H9 (cell line): ENCODE data around the gene SNAI1. TPM values are rescaled to one million over a fixed set of nuclear protein-coding genes. Genes with fewer than 3 reads are reported as not detected.
A peak's percentile ranks its signal among the peaks of the same experiment; 100 is the strongest.

Experiments
- DNase-seq: peaks from one replicate; pipeline ENCODE4 v3.0.0-alpha.2; 2017
- H2AFZ ChIP-seq: one replicate; pipeline ENCODE4 v1.6.1; 2013; ENCODE audit warnings: mild to moderate bottlenecking, low read length, control low read depth, moderate library complexity
- H2AK5ac ChIP-seq: 2 replicates; pipeline ENCODE4 v1.6.1; 2013; ENCODE audit warnings: low read length, control low read depth, mixed read lengths; ENCODE audit not compliant: insufficient read length
- H2BK120ac ChIP-seq: one replicate; pipeline ENCODE4 v1.6.1; 2013; ENCODE audit warnings: low read depth, mild to moderate bottlenecking, low read length, control low read depth, inconsistent platforms; ENCODE audit not compliant: poor library complexity, severe bottlenecking
- H2BK12ac ChIP-seq: 2 replicates; pipeline ENCODE4 v1.6.1; 2013; ENCODE audit warnings: low read length, control low read depth, mixed read lengths, low read depth; ENCODE audit not compliant: insufficient read length
- H2BK15ac ChIP-seq: 2 replicates; pipeline ENCODE4 v1.6.1; 2013; ENCODE audit warnings: low read depth, low read length, control low read depth
- H2BK20ac ChIP-seq: one replicate; pipeline ENCODE4 v1.6.1; 2013; ENCODE audit warnings: low read depth, mild to moderate bottlenecking, low read length, control low read depth, inconsistent platforms; ENCODE audit not compliant: poor library complexity, severe bottlenecking
- H2BK5ac ChIP-seq: 2 replicates; pipeline ENCODE4 v1.6.1; 2013; ENCODE audit warnings: low read length, control low read depth, mixed read lengths; ENCODE audit not compliant: insufficient read length
- H3K14ac ChIP-seq: 2 replicates; pipeline ENCODE4 v1.6.1; 2013; ENCODE audit warnings: low read length, control low read depth; ENCODE audit not compliant: insufficient read depth
- H3K18ac ChIP-seq: 2 replicates; pipeline ENCODE4 v1.6.1; 2013; ENCODE audit warnings: low read depth, mild to moderate bottlenecking, mixed read lengths, low read length, control low read depth; ENCODE audit not compliant: insufficient read length
- H3K23ac ChIP-seq: 2 replicates; pipeline ENCODE4 v1.6.1; 2013; ENCODE audit warnings: low read length, control low read depth, mixed read lengths, low read depth; ENCODE audit not compliant: insufficient read length
- H3K23me2 ChIP-seq: 2 replicates; pipeline ENCODE4 v1.6.1; 2013; ENCODE audit warnings: low read depth, mild to moderate bottlenecking, mixed read lengths, low read length, control low read depth; ENCODE audit not compliant: insufficient read length, poor library complexity, severe bottlenecking
- H3K27ac ChIP-seq: 2 replicates; pipeline ENCODE4 v1.5.1; 2013; ENCODE audit warnings: low read length, control low read depth, mixed read lengths, low read depth; ENCODE audit not compliant: insufficient read length
- H3K27me3 ChIP-seq: 2 replicates; pipeline ENCODE4 v1.6.1; 2013; ENCODE audit warnings: low read length, control low read depth, inconsistent platforms; ENCODE audit not compliant: insufficient read depth
- H3K4ac ChIP-seq: 2 replicates; pipeline ENCODE4 v1.6.1; 2013; ENCODE audit warnings: low read depth, mild to moderate bottlenecking, control low read depth, inconsistent platforms, low read length, moderate library complexity
- H3K4me1 ChIP-seq: 2 replicates; pipeline ENCODE4 v1.6.1; 2013; ENCODE audit warnings: low read length, control low read depth, inconsistent platforms; ENCODE audit not compliant: insufficient read depth
- H3K4me2 ChIP-seq: 2 replicates; pipeline ENCODE4 v1.6.1; 2013; ENCODE audit warnings: low read length, control low read depth, mixed read lengths; ENCODE audit not compliant: insufficient read length, insufficient read depth
- H3K56ac ChIP-seq: 2 replicates; pipeline ENCODE4 v1.6.1; 2013; ENCODE audit warnings: low read depth, mild to moderate bottlenecking, mixed read lengths, low read length, control low read depth; ENCODE audit not compliant: insufficient read length
- H3K79me1 ChIP-seq: 2 replicates; pipeline ENCODE4 v1.6.1; 2013; ENCODE audit warnings: low read depth, mild to moderate bottlenecking, moderate library complexity, low read length, control low read depth, inconsistent platforms; ENCODE audit not compliant: insufficient read depth, poor library complexity, severe bottlenecking
- H3K79me2 ChIP-seq: 2 replicates; pipeline ENCODE4 v1.6.1; 2013; ENCODE audit warnings: low read length, control low read depth, inconsistent platforms; ENCODE audit not compliant: insufficient read depth
- H3K9ac ChIP-seq: 2 replicates; pipeline ENCODE4 v1.6.1; 2013; ENCODE audit warnings: low read length, control low read depth, mixed read lengths; ENCODE audit not compliant: insufficient read length; ENCODE audit errors: extremely low read depth
- H3K9me3 ChIP-seq: one replicate; pipeline ENCODE4 v1.6.1; 2013; ENCODE audit warnings: low read depth, low read length, inconsistent platforms; ENCODE audit not compliant: control insufficient read depth
- H3T11ph ChIP-seq: one replicate; pipeline ENCODE4 v1.6.1; 2013; ENCODE audit warnings: mild to moderate bottlenecking, low read length, control low read depth, inconsistent platforms
- H4K20me1 ChIP-seq: one replicate; pipeline ENCODE4 v1.6.1; 2013; ENCODE audit not compliant: control insufficient read depth, insufficient read length, insufficient read depth
- H4K5ac ChIP-seq: 2 replicates; pipeline ENCODE4 v1.6.1; 2013; ENCODE audit warnings: low read depth, mild to moderate bottlenecking, mixed read lengths, low read length, control low read depth; ENCODE audit not compliant: insufficient read length
- H4K8ac ChIP-seq: replicated peaks from 2 replicates; pipeline ENCODE4 v1.6.1; 2013; ENCODE audit warnings: low read length, control low read depth, mixed read lengths, low read depth; ENCODE audit not compliant: insufficient read length
- H4K91ac ChIP-seq: 2 replicates; pipeline ENCODE4 v1.6.1; 2013; ENCODE audit warnings: low read depth, mild to moderate bottlenecking, moderate library complexity, mixed read lengths, low read length, control low read depth; ENCODE audit not compliant: insufficient read length
- H3K27ac Mint-ChIP-seq, 3 experiments: 2 replicates in 2 of 3; 3 replicates in 1 of 3; pipeline ENCODE4 v1.8.0; 2020 to 2021; ENCODE audit warnings: mixed read lengths in 3 of 3, mild to moderate bottlenecking in 1 of 3, moderate library complexity in 1 of 3
- H3K27me3 Mint-ChIP-seq: 2 replicates; pipeline ENCODE4 v1.8.0; 2021; ENCODE audit warnings: low read depth, mild to moderate bottlenecking, moderate library complexity, mixed read lengths
- H3K36me3 Mint-ChIP-seq, 3 experiments: 2 replicates in 2 of 3; 3 replicates in 1 of 3; pipeline ENCODE4 v1.8.0; 2020 to 2021; ENCODE audit warnings: low read depth in 3 of 3, mixed read lengths in 3 of 3; ENCODE audit not compliant: insufficient read depth in 1 of 3
- H3K4me1 Mint-ChIP-seq, 2 experiments: 2 replicates each; pipeline ENCODE4 v1.8.0; 2020; ENCODE audit warnings: mixed read lengths in 2 of 2
- H3K4me3 Mint-ChIP-seq, 2 experiments: 2 replicates in 1 of 2; 3 replicates in 1 of 2; pipeline ENCODE4 v1.8.0; 2020 to 2021; ENCODE audit warnings: mild to moderate bottlenecking in 2 of 2, mixed read lengths in 2 of 2, moderate library complexity in 1 of 2
- H3K9me3 Mint-ChIP-seq, 2 experiments: 2 replicates in 1 of 2; 3 replicates in 1 of 2; pipeline ENCODE4 v1.8.0; 2020; ENCODE audit warnings: mild to moderate bottlenecking in 2 of 2, mixed read lengths in 2 of 2, moderate library complexity in 1 of 2
- WGBS: extraction: QIAGEN DNeasy Blood & Tissue Kit; methylation state at CpG from one replicate; pipeline ENCODE4 v1.1.7; 2013; ENCODE audit warnings: missing lambda C conversion rate, low lambda C conversion rate, mixed read lengths; ENCODE audit not compliant: insufficient read length; ENCODE audit errors: extremely low coverage; 5-methylcytosine and 5-hydroxymethylcytosine counted together
- total RNA-seq: library from RNA; stranded (reverse); gene quantifications from 2 replicates; pipeline ENCODE4 v1.2.1, GENCODE V29; 2021
- TF ChIP-seq, protein P1 (sequence below): fragments of 200-600 bp; sonication (generic); conservative IDR thresholded peaks from 3 replicates; pipeline ENCODE4 v1.8.0; 2021; ENCODE audit warnings: antibody characterized with exemption, mild to moderate bottlenecking

The SNAI1 gene
- total RNA-seq, 1 experiment from 2014 or later = 7.0 TPM

DNA sequence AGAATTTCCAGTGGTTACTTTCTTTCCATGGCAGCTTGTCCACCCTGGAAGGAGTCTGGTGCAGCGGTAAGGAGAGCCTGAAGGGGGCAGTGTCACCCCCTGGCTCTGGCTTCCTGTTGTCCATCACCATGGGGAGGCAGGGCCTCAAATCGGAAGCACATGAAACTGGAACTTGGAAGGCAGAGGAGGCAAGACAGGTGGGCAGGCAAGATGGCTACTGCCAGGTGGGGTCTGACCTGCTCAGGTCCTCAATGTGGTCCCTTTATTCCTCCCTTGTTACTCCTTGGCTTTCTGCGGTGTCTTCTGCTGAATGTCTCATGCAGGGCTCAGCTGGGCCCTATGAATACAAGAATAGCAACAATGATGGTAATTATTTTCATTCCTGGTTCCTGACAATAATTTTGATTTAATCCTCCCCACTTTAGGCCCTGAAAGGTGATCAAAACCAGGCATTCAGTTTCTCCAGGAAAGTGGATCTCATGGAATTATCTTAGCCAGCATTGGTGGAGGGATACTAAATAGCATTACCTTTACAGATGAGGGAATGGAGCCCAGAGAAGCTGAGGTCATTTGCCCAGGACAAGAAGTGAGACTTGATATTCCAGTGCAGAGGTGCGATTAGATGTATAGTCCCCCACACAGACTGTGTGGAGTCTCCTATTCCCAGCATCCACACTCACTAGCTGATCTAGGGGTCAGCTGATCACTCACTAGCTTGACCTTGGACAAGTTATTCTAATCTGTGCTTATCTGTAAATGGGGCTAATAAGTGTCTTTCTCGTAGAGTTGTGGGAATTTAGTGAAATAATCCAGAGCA is 17.6 kb upstream of the SNAI1 start:
- Histone ChIP-seq H2BK5ac (no peak overlapping the region), H3K27ac (no peak overlapping the region), H3K79me1 (no peaks in the 10 kb centered on the region), H2BK15ac (no peak overlapping the region), H2AFZ (no peak overlapping the region), H3K23me2 (no peaks in the 10 kb centered on the region), H4K91ac (no peak overlapping the region), H3K9ac (no peak overlapping the region), H2BK120ac (no peak overlapping the region), H3K18ac (no peak overlapping the region), H3K27me3 (no peaks in the 10 kb centered on the region), H3T11ph (no peak overlapping the region), H3K23ac (no peak overlapping the region), H3K9me3 (no peaks in the 10 kb centered on the region), H2AK5ac (no peak overlapping the region), H4K8ac (no peak overlapping the region), H4K20me1 (no peaks in the 10 kb centered on the region), H3K4ac (no peak overlapping the region), H3K79me2 (no peaks in the 10 kb centered on the region), H4K5ac (peak overlapping the region; percentile 12), H3K4me2 (no peak overlapping the region), H3K14ac (no peak overlapping the region), H2BK20ac (no peak overlapping the region), H3K4me1 (no peaks in the 10 kb centered on the region; the same call in 1 of the 2 replicates), H2BK12ac (no peak overlapping the region), H3K56ac (no peak overlapping the region)
- no peak overlapping the region for H3K4me3 Mint-ChIP-seq
- no peaks in the 10 kb centered on the region for H3K9me3 Mint-ChIP-seq
- WGBS = no CpG with 5 or more reads among the region's 5 CpGs
- TF ChIP-seq, protein P1, sequence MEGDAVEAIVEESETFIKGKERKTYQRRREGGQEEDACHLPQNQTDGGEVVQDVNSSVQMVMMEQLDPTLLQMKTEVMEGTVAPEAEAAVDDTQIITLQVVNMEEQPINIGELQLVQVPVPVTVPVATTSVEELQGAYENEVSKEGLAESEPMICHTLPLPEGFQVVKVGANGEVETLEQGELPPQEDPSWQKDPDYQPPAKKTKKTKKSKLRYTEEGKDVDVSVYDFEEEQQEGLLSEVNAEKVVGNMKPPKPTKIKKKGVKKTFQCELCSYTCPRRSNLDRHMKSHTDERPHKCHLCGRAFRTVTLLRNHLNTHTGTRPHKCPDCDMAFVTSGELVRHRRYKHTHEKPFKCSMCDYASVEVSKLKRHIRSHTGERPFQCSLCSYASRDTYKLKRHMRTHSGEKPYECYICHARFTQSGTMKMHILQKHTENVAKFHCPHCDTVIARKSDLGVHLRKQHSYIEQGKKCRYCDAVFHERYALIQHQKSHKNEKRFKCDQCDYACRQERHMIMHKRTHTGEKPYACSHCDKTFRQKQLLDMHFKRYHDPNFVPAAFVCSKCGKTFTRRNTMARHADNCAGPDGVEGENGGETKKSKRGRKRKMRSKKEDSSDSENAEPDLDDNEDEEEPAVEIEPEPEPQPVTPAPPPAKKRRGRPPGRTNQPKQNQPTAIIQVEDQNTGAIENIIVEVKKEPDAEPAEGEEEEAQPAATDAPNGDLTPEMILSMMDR = peak; percentile 94
- peak; percentile 82 for DNase-seq
- peaks cover 5 to 15% of the 10 kb centered on the region in 2 experiments; a peak in 3 of 4 replicates for H3K4me1 Mint-ChIP-seq
- H3K27ac Mint-ChIP-seq = peak overlapping the region in 1 of 3 experiments; percentile 54; a peak in 1 of 7 replicates
- H3K36me3 Mint-ChIP-seq = peaks cover 1 to 7% (median 7%) of the 10 kb centered on the region in 3 experiments; a peak in 6 of 7 replicates
- H3K27me3 Mint-ChIP-seq = no peaks in the 10 kb centered on the region
